K562 (cell line): ENCODE results near the gene AMOTL1. TPM values are rescaled to one million over a fixed set of nuclear protein-coding genes. Genes with fewer than 3 reads are reported as not detected.

Experiments used
- MEF2D ChIP-seq: conservative IDR thresholded peaks from 2 replicates; pipeline ENCODE4 v1.6.1; 2016; ENCODE audit warnings: low read depth, missing genetic modification characterization, missing compliant biosample characterization
- MTA1 ChIP-seq: fragments of 450-650 bp; IDR thresholded peaks from 2 replicates; pipeline ENCODE4 v1.6.1; 2017; ENCODE audit warnings: borderline replicate concordance
- RHOXF2B ChIP-seq: fragments of 250-450 bp; sonication (Bioruptor Pico); conservative IDR thresholded peaks from 2 replicates; pipeline ENCODE4 v1.5.1; 2021
- THRAP3 ChIP-seq: fragments of 450-650 bp; IDR thresholded peaks from 2 replicates; pipeline ENCODE4 v1.6.1; 2016; ENCODE audit warnings: mild to moderate bottlenecking, inconsistent platforms, borderline replicate concordance
- ZZZ3 ChIP-seq: fragments of 450-650 bp; IDR thresholded peaks from 2 replicates; pipeline ENCODE4 v1.6.1; 2016; ENCODE audit warnings: antibody characterized with exemption, mild to moderate bottlenecking, moderate library complexity
- polyA plus RNA-seq, 8 experiments: library from polyadenylated mRNA; depleted of rRNA in 4 of 8; stranded (reverse) in 5 of 8; unstranded in 3 of 8; fragments of >200 nt; fragmentation: Nextera tagmentation in 2 of 8; fragmentation: Illumina TruSeq in 1 of 8; extraction: Ambion mirVana in 2 of 8; extraction: Trizol in 1 of 8; gene quantifications; 2 replicates each; pipeline versions ENCODE4 v1.2.1 to v1.2.3, GENCODE V29; 2011 to 2014; ENCODE audit warnings: inconsistent platforms in 1 of 8, missing spikeins in 1 of 8
- total RNA-seq, 7 experiments: library from RNA; depleted of rRNA in 6 of 7; stranded (reverse); fragments of >200 nt in 6 of 7; fragmentation: Illumina TruSeq in 2 of 7; extraction: Trizol in 2 of 7; gene quantifications; 2 replicates each; pipeline versions ENCODE4 v1.2.1 to v1.2.3, GENCODE V29; 2011 to 2021; ENCODE audit warnings: low replicate concordance in 1 of 7
- TF ChIP-seq, protein P1 (sequence below), 2 experiments: fragments of 450-650 bp; formaldehyde crosslinking in 1 of 2; IDR thresholded peaks; 2 replicates each; pipeline versions ENCODE4 v1.4.0 to v1.6.1; 2014 to 2020; ENCODE audit warnings: mild to moderate bottlenecking in 2 of 2, borderline replicate concordance in 1 of 2, low read depth in 1 of 2
- TF ChIP-seq, protein P2 (sequence below): fragments of 450-650 bp; IDR thresholded peaks from 2 replicates; pipeline ENCODE4 v1.6.1; 2016

Gene AMOTL1
- total and polyA plus RNA-seq, 9 of the 15 experiments (the other 6 are each of a cell fraction or from before 2014, with no cell fraction given): 4.0 to 35.4 (median 14.0) TPM

DNA sequence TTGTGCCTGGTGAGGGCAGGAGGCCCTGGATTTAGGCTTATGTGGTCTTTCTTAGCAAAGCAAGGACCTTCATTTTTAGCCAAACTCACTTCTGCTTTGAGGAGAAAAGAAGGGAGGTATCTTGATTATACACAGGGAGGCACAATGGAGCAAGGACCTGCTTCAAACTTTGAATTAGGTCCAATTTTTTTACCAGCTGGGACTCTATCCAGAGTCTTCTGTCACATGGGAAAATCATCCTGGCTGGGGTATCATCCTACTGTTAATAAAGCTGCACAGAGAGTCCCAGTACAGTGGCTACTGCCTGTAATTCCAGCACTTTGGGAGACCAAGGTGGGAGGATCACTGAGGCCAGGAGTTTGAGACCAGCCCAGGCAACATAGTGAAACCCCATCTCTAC lies 117.4 kb downstream of the AMOTL1 start (continued):
- TF ChIP-seq, protein P1, sequence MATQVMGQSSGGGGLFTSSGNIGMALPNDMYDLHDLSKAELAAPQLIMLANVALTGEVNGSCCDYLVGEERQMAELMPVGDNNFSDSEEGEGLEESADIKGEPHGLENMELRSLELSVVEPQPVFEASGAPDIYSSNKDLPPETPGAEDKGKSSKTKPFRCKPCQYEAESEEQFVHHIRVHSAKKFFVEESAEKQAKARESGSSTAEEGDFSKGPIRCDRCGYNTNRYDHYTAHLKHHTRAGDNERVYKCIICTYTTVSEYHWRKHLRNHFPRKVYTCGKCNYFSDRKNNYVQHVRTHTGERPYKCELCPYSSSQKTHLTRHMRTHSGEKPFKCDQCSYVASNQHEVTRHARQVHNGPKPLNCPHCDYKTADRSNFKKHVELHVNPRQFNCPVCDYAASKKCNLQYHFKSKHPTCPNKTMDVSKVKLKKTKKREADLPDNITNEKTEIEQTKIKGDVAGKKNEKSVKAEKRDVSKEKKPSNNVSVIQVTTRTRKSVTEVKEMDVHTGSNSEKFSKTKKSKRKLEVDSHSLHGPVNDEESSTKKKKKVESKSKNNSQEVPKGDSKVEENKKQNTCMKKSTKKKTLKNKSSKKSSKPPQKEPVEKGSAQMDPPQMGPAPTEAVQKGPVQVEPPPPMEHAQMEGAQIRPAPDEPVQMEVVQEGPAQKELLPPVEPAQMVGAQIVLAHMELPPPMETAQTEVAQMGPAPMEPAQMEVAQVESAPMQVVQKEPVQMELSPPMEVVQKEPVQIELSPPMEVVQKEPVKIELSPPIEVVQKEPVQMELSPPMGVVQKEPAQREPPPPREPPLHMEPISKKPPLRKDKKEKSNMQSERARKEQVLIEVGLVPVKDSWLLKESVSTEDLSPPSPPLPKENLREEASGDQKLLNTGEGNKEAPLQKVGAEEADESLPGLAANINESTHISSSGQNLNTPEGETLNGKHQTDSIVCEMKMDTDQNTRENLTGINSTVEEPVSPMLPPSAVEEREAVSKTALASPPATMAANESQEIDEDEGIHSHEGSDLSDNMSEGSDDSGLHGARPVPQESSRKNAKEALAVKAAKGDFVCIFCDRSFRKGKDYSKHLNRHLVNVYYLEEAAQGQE (IDR thresholded peaks at IDR 0.05; ENCODE audit: borderline replicate concordance): no peak
- TF ChIP-seq, protein P1 (CRISPR knock-in tag; IDR thresholded peaks at IDR 0.05; ENCODE audit: low read depth): no peak
- TF ChIP-seq MEF2D (tag) (no peak), MTA1 (no peak), RHOXF2B (no peak), THRAP3 (no peak), ZZZ3 (no peak)
- TF ChIP-seq, protein P2, sequence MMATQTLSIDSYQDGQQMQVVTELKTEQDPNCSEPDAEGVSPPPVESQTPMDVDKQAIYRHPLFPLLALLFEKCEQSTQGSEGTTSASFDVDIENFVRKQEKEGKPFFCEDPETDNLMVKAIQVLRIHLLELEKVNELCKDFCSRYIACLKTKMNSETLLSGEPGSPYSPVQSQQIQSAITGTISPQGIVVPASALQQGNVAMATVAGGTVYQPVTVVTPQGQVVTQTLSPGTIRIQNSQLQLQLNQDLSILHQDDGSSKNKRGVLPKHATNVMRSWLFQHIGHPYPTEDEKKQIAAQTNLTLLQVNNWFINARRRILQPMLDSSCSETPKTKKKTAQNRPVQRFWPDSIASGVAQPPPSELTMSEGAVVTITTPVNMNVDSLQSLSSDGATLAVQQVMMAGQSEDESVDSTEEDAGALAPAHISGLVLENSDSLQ: no peak
